HG03442 (cell line): ENCODE results near the gene KCNMA1.

ENCODE experiments used
- ATAC-seq: cut with Tn5 transposase; IDR thresholded peaks from one replicate; pipeline ENCODE4 v1.9.1; 2021; ENCODE audit warnings: mild to moderate bottlenecking, moderate library complexity; ENCODE audit not compliant: unreplicated experiment

KCNMA1 gene

GRCh38 chr10:77197544-77197943, 440.1 kb downstream of the KCNMA1 start:
- ATAC-seq = peak; percentile 72

- ATAC-seq = no peak
Observed at GRCh38 chr10:77196614-77197013, 441.0 kb downstream of the KCNMA1 start.

DNA sequence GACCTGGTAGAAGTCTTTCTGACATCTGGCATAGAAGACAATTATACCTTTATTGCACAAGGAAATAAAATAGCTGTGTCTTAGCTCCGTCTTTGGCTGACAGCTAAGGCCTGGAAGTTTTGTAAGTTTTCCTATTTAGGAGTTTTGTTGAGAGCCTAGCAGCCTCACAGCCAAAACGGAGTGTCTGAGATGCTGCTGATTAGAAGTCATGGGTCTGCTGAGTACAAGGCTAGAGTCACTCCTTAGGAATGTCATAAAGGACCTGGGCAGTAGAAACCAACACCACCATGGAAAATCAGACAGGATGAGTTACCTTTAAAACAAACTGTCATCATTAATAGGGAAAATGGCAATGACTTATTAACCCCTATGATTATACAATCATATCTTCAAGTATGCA, 442.5 kb downstream of the KCNMA1 start:
- no peak for ATAC-seq

DNA sequence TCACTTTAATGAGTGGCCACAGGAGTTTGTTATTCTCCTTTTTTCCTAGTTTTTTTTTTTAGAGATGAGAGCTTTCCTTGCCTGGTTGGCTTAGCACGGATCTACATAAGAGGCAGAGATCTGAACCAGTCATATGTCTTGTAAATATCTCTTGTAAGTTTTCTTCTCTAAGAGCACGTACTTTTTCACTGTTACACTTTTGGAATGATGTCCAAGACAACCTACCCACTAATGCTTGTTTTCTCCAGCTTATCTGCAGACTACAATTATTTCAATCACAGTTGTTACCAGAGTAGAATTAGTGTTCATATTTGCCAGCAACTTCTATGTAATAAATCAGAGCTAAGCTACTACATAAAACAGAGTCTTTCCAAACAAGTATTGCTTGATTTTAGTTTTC, 444.6 kb downstream of the KCNMA1 start:
- ATAC-seq = no peak

DNA sequence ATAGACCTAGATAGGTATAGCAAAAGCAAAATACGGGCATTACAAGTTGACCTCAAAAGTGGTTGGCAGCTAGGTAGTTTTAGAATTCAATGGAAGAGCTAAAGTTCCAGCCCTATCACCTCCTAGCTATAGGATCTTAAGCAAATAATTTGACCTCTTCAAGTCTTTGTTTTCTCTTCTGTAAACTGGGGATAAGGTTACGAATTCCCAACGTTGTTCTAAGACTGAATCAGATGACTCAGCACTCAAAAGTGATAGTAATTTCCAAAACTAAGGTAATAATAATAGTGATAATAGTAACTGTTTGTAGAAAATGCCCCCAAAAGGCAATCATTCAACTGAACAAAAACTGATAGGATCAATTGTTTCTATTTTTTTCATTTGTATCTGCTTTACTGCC, 445.2 kb downstream of the KCNMA1 start:
- ATAC-seq = no peak

DNA sequence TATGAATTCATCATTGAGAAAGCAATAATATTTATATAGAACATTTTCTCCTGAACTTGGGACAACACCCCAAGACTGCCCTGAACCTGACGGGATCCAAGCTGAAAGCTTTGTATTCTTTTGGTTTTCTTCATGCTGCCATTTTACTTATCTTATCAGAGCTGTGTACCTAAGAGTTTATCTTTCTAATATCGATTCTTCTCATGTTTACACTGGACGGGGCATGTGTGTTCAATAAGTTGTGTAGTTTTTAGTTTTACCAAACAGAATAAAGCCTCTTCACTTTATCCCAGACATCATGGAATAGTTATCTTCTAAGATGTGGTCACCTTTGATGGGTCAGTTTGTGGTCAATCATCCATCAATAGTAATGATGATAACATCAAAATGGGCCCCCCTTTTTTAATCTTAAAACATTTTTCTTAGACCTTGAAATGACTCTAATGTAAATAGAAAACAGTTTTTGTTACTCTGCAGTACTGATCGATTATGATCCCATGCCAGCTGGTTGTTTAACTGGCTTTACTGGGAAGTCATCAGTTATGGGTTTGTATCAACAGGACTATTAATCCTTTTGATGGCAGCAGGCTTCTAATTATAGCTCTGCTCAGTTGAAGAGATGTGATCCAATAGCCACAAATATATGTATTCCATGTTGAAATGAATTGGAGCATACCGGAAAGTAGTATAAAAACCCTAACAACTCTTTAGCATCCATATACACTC, 446.1 kb downstream of the KCNMA1 start:
- no peak for ATAC-seq

DNA sequence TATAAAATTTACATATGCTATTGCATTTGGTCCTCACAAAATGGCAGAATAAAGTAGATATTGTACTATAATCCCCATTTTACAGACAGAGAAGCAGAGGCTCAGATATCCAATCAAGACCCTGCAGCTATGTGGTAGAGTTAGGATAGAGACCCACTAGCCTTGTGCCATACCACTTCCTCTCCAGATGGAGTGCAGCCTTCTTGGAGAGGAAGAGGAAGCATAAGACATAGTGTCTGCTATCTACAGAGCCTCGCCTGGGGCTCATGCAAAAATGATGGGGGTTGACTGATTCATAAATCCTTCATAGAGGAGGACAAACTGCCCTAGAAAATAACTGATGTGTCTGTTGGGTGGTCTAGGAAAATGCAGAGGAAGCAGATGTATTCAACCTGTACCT, 447.3 kb downstream of the KCNMA1 start:
- no peak for ATAC-seq

- ATAC-seq = no peak
Observed at GRCh38 chr10:77189520-77189919, 448.1 kb downstream of the KCNMA1 start.

DNA sequence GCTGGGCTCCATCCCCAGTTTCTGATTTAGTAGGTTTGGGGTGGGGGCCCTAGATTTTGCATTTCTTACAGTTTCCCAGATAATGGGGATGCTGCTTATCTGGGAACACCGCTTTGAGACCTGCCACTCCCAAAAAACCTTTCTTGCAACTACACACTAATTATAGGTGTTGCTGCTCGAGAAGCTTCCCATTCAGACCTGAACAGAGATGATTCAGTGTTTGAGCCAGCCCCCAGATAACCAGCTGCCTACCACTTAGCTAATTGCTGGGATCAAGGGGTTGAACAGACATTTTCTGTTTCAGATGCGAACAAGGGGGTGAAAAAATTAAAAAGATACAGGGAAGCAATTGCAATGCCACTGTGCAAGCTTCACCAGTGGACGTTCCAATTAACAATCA, 448.5 kb downstream of the KCNMA1 start:
- no peak for ATAC-seq

DNA sequence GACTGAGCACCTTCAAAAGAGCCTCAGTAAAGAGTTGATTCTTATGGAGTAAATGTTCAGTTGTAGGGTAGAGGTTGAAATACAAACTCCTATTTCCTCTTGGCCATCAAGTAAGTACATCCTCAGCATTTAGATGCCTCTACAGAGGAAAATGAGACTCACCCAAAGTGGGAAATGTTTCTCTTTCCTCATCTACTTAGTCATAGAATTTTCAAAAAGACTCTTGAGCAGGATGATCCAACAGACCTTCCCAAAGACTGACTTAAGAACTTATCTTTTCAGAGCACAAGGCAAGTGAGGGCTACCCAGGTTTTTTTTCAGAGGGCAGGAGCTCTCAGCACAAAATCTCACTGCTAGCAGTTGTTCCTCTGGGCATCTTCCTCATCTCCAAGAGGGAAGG, 449.1 kb downstream of the KCNMA1 start:
- ATAC-seq = no peak

DNA sequence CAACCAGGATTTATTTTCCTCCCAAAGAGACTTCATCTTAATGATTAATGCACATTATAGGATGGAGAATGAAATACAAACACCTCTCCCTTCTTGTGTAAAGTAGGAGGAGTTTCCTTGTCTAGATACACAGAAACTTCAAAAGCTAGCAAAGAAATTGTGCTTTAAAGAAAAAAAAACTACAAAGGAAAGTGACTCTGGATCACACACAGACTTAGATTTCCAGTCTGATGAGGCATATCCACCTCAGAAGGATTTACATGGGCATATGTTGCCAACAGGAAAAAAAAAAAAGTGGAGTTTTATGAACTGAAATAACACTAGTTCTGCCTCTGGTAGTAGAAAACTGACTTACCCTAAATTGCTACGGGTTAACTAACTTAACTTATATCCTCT, 449.6 kb downstream of the KCNMA1 start:
- no peak for ATAC-seq

DNA sequence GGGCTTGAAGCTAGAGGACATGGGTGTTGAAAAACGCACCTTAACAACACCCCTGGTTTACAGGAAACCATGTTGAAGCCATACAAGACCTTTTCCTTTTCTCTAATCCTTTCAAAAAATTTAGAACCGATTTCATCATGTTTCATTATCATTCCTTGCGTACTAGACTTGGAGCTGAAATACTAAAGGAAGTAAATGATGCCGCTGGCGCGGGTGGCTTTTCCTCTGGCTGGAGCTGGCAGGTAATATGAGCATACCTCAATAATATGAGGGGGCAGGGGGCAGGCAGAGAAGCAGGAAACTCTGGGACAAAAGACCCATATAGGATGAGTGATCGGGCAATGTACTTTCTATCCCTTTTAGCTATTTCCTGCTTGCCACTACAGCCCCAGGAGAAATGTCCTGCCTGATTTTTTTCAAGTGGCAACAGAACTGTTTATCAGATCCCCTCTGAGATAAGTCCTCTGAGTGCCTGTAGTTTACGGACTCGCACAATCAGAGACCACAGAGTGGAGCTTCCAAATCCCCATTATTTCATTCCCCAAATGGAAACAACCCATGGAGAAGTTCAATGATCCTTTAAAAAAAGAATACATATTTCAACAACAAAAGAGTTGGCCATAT, 450.1 kb downstream of the KCNMA1 start:
- ATAC-seq = no peak

- no peak for ATAC-seq
Observed at GRCh38 chr10:77186936-77187335, 450.7 kb downstream of the KCNMA1 start.

DNA sequence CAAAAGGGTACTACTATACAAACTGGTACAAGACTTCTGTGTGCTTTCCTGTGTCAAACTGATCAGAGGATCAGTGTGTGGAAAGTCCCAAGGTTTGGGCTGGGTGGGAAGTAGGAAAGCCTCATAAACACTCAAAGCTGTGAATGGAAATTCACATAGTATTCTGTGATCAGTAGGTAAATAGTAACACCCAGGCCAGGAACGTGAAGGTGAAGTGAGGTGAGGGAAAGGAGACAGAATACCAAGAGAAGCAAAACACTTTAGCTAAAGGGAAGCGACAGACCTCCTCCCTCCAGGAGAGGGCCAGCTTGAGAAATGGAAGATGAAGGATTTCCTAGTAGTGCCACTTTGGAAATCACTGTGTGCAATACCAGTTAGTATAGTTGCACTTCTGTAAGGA, 451.9 kb downstream of the KCNMA1 start:
- no peak for ATAC-seq

DNA sequence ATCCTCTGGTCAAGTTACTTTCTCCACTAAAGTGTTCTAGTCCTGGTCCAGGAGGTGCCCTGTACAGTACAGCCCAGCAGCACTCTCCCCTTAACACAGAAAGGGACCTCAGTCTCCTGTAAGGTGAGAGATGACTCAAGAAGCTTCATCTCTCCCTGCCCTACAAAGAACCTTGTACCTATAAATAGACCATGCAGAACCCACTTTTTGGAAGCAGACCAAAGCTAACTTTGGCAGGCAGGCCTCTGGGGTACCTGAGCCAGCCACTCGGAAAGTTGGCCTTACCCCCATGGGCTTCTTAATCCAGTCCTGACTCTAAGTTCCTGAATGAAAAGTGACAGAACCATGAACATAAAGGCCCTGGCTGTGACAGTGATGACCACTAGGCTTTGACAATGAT, 454.8 kb downstream of the KCNMA1 start:
- ATAC-seq = no peak

DNA sequence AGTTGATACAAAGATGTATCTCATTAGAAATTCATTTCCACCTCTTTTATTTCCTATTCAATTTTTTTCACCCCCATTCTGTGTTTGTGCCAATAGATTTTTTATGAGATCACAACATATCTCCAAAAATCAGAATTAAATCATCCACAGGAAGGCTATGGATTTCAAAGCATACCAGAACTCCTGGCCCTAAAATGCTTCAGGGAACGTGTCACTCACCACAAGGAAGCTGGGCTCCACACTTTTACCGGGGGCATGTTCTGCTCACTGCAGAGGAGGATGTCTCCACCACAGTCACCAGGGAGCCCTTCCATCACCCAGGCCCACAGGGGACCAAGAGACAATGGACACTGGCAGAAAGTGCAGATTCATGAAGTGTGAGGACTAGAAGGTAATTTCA, 456.8 kb downstream of the KCNMA1 start:
- no peak for ATAC-seq

- ATAC-seq = no peak
Observed at GRCh38 chr10:77180104-77180503, 457.5 kb downstream of the KCNMA1 start.

DNA sequence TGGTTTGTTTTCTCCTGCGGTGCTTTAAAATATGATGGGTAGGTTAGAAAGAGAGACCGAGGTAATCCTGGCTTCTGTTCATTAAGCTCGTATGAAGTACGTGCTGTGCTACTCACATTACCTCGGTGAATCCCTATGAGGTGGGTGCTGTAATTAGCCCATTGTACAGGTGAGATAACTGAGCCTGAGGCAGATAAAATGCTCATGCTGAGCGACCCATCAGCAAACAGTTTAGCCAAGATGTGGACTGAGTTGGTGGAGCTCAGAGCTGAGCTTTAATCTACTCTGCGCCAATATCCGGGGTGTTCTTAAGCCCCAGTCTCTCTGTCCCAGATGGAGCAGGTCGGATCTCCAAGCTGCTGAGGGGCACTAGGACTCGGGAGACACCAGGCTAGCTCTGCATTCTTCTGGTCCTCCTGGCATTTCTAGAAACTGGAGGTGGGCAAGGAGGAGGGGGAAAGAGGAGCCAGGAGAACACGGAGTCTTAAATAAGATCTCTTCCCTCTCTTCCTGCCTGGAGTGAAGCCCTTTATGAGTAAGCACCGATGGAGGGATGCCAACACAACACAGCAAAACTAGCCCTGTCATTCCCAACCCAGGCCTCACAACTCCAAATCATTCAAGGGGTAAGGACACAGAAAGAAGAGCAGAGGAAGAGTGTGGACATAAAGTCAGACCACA, 458.5 kb downstream of the KCNMA1 start:
- no peak for ATAC-seq

DNA sequence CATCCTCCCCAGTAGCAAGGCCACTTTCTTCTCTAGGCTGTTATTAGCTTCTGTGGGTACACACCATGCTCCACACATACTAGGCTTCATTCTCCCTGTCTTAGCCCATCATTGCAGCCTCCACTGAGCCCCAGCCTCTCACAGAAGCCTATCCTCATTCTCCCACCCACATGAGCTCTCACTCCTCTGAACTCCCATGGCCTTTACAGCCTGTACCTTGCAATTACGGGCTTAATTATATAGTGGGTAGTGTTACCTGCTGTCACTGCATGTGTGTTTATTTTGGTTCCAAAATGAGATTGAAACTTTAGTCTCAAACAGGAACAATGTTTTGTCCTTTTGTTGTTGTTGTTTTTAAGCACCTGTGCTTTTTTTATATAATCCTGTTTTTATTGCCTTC, 460.0 kb downstream of the KCNMA1 start:
- ATAC-seq = no peak

DNA sequence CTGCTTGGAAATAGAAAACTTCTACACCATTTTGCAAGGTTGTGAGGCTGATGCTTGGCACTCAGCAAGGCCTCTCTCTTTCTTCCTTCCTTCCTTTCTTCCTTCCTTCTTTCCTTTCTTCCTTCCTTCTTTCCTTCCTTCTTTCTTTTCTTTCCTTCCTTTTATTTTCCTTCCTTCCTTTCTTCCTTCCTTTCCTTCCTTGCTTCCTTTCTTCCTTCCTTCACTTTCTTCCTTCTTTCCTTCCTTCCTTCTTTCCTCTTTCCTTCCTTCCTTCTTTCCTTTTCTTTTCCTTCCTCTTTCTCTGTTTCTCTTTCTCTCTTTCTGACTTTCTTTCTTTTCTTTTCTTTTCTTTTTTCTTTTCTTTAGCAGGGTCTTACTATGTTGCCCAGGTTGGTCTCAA, 460.4 kb downstream of the KCNMA1 start:
- ATAC-seq = no peak

DNA sequence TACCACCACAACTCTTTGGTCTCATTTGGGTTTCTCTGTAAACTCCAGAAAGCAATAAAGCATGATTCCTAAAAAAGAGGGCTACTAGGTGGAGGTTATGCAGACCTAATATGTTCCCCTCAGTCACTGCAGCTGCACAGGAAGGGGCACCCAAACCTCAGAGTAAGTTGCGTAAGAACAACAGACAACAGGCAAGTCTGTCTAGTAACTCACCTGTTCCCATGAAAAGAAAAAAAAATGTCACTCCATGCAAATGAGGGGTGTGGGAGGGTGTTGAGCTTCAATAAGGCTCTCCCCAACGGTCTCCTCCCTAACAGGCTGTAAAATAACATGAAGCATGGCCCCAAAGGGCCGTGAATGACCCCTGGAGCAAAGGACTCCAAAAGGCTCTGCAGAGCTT, 461.4 kb downstream of the KCNMA1 start:
- ATAC-seq = no peak

GRCh38 chr10:77175631-77176222, 461.9 kb downstream of the KCNMA1 start:
- no peak for ATAC-seq
